IMR-90 (cell line): ENCODE results near the gene IL22RA2. TPM values are rescaled to one million over a fixed set of nuclear protein-coding genes. Genes with fewer than 3 reads are reported as not detected.

Experiments used
- ATAC-seq: fragments of 200-7000 bp; cut with Tn5 transposase; 2 replicates; pipeline ENCODE4 v1.9.1; 2020; ENCODE audit warnings: low read depth, mild to moderate bottlenecking, moderate library complexity
- BruUV-seq: library from RNA; stranded (reverse); fragments of 400-500 nt; replicated peaks from 2 replicates; lab custom pipeline; 2021; lab: Mats Ljungman, UMichigan
- CTCF ChIA-PET: fragments of 300-600 bp; formaldehyde crosslinking; extraction: SDS; loops from one replicate; lab custom pipeline; 2021; ENCODE audit warnings: antibody characterized with exemption; lab: Yijun Ruan, JAX
- POLR2A ChIA-PET: fragments of 300-600 bp; sonication (Branson Sonifier 250); formaldehyde crosslinking; loops from one replicate; lab custom pipeline; 2022; ENCODE audit warnings: antibody characterized with exemption; ENCODE audit not compliant: unreplicated experiment; lab: Charles Lee
- DNase-seq: peaks from one replicate; pipeline ENCODE4 v3.0.0; 2013
- H2AFZ ChIP-seq: replicated peaks from 2 replicates; pipeline ENCODE3; 2013; ENCODE audit warnings: low read length, mild to moderate bottlenecking; ENCODE audit not compliant: poor library complexity
- H2AK5ac ChIP-seq: 2 replicates; pipeline ENCODE4 v1.6.1; 2013; ENCODE audit warnings: low read depth, low read length, inconsistent platforms
- H2AK9ac ChIP-seq: replicated peaks from 2 replicates; pipeline ENCODE3; 2013; ENCODE audit warnings: mild to moderate bottlenecking, low read depth, low read length, moderate library complexity; ENCODE audit not compliant: poor library complexity
- H2BK120ac ChIP-seq: 2 replicates; pipeline ENCODE4 v1.6.1; 2013; ENCODE audit warnings: low read depth, low read length, inconsistent platforms
- H2BK15ac ChIP-seq: 3 replicates; pipeline ENCODE4 v1.6.1; 2013; ENCODE audit warnings: low read depth, low read length, inconsistent platforms
- H2BK20ac ChIP-seq: 2 replicates; pipeline ENCODE4 v1.6.1; 2013; ENCODE audit warnings: low read depth, mild to moderate bottlenecking, inconsistent platforms, low read length, moderate library complexity
- H2BK5ac ChIP-seq: 2 replicates; pipeline ENCODE4 v1.6.1; 2013; ENCODE audit warnings: mild to moderate bottlenecking, low read depth, low read length, inconsistent platforms; ENCODE audit not compliant: poor library complexity, severe bottlenecking
- H3K14ac ChIP-seq: replicated peaks from 2 replicates; pipeline ENCODE4 v1.6.1; 2013; ENCODE audit warnings: low read depth, low read length, inconsistent platforms
- H3K18ac ChIP-seq: 2 replicates; pipeline ENCODE4 v1.6.1; 2013; ENCODE audit warnings: low read depth, low read length, control low read depth
- H3K23ac ChIP-seq: 2 replicates; pipeline ENCODE4 v1.6.1; 2013; ENCODE audit warnings: low read depth, low read length, inconsistent platforms
- H3K27ac ChIP-seq: 2 replicates; pipeline ENCODE4 v1.5.1; 2013; ENCODE audit warnings: mild to moderate bottlenecking, control low read depth, low read length; ENCODE audit not compliant: insufficient read depth
- H3K27me3 ChIP-seq: 2 replicates; pipeline ENCODE4 v1.6.1; 2013; ENCODE audit warnings: low read length; ENCODE audit not compliant: control insufficient read depth, insufficient read depth
- H3K36me3 ChIP-seq: 2 replicates; pipeline ENCODE4 v1.6.1; 2013; ENCODE audit warnings: low read length, mixed read lengths; ENCODE audit not compliant: control insufficient read depth, insufficient read depth
- H3K4ac ChIP-seq: 2 replicates; pipeline ENCODE4 v1.6.1; 2013; ENCODE audit warnings: low read depth, low read length, inconsistent platforms
- H3K4me1 ChIP-seq: 2 replicates; pipeline ENCODE4 v1.6.1; 2013; ENCODE audit warnings: low read length, mixed read lengths; ENCODE audit not compliant: control insufficient read depth, insufficient read depth
- H3K4me2 ChIP-seq: 2 replicates; pipeline ENCODE4 v1.6.1; 2013; ENCODE audit warnings: low read depth, mild to moderate bottlenecking, control low read depth, low read length, moderate library complexity
- H3K4me3 ChIP-seq: 2 replicates; pipeline ENCODE4 v1.5.1; 2013; ENCODE audit warnings: low read depth, mild to moderate bottlenecking, control low read depth, low read length, moderate library complexity; ENCODE audit not compliant: insufficient read depth
- H3K56ac ChIP-seq: 2 replicates; pipeline ENCODE4 v1.6.1; 2013; ENCODE audit warnings: low read length, inconsistent platforms; ENCODE audit not compliant: insufficient read depth; ENCODE audit errors: extremely low read depth
- H3K79me1 ChIP-seq, 2 experiments: 2 replicates each; pipeline ENCODE4 v1.6.1; 2013; ENCODE audit warnings: low read length in 2 of 2, inconsistent platforms in 1 of 2, low read depth in 1 of 2
- H3K9ac ChIP-seq: 2 replicates; pipeline ENCODE4 v1.6.1; 2013; ENCODE audit warnings: low read depth, low read length, control low read depth
- H3K9me1 ChIP-seq: 2 replicates; pipeline ENCODE4 v1.6.1; 2013; ENCODE audit warnings: low read length, inconsistent platforms; ENCODE audit not compliant: insufficient read depth
- H3K9me3 ChIP-seq: 2 replicates; pipeline ENCODE4 v1.6.1; 2013; ENCODE audit warnings: low read length; ENCODE audit not compliant: control insufficient read depth, insufficient read depth
- H4K20me1 ChIP-seq: 2 replicates; pipeline ENCODE4 v1.6.1; 2013; ENCODE audit warnings: low read length, inconsistent platforms; ENCODE audit not compliant: insufficient read depth
- H4K5ac ChIP-seq: 2 replicates; pipeline ENCODE4 v1.6.1; 2013; ENCODE audit warnings: mild to moderate bottlenecking, low read depth, low read length, control low read depth
- H4K8ac ChIP-seq, 2 experiments: 2 replicates each; pipeline ENCODE4 v1.6.1; 2013; ENCODE audit warnings: low read depth in 2 of 2, low read length in 2 of 2, control low read depth in 1 of 2, inconsistent platforms in 1 of 2
- H4K91ac ChIP-seq: 2 replicates; pipeline ENCODE4 v1.6.1; 2013; ENCODE audit warnings: low read depth, low read length, inconsistent platforms; ENCODE audit not compliant: insufficient read depth
- BHLHE40 ChIP-seq: fragments of 150-350 bp; IDR thresholded peaks from 2 replicates; pipeline ENCODE4 v1.6.1; 2016; ENCODE audit warnings: mild to moderate bottlenecking, low read depth, low read length
- CEBPB ChIP-seq: IDR thresholded peaks from 2 replicates; pipeline ENCODE4 v1.6.1; 2012; ENCODE audit warnings: low read depth, low read length, improper control_type of control experiment
- CHD1 ChIP-seq: IDR thresholded peaks from 2 replicates; pipeline ENCODE4 v1.6.1; 2012; ENCODE audit warnings: low read depth, low read length, improper control_type of control experiment
- CTCF ChIP-seq: conservative IDR thresholded peaks from 2 replicates; pipeline ENCODE4 v1.5.1; 2012; ENCODE audit warnings: mild to moderate bottlenecking, low read depth, low read length, improper control_type of control experiment
- ELK1 ChIP-seq: fragments of 150-350 bp; IDR thresholded peaks from 2 replicates; pipeline ENCODE4 v1.6.1; 2016; ENCODE audit warnings: low read depth, mild to moderate bottlenecking, low read length, moderate library complexity, borderline replicate concordance
- FOS ChIP-seq: fragments of 150-350 bp; IDR thresholded peaks from 2 replicates; pipeline ENCODE4 v1.6.1; 2016; ENCODE audit warnings: low read depth, low read length
- MAFK ChIP-seq: IDR thresholded peaks from 2 replicates; pipeline ENCODE4 v1.6.1; 2012; ENCODE audit warnings: low read depth, low read length, improper control_type of control experiment
- MAZ ChIP-seq: IDR thresholded peaks from 2 replicates; pipeline ENCODE4 v1.6.1; 2012; ENCODE audit warnings: low read depth, mild to moderate bottlenecking, low read length, improper control_type of control experiment, moderate library complexity, borderline replicate concordance
- MXI1 ChIP-seq: IDR thresholded peaks from 2 replicates; pipeline ENCODE4 v1.6.1; 2012; ENCODE audit warnings: low read depth, mild to moderate bottlenecking, low read length, moderate library complexity, borderline replicate concordance
- NFE2L2 ChIP-seq: fragments of 150-350 bp; IDR thresholded peaks from 2 replicates; pipeline ENCODE4 v1.6.1; 2016; ENCODE audit warnings: low read depth, mild to moderate bottlenecking, low read length
- POLR2A ChIP-seq: IDR thresholded peaks from 2 replicates; pipeline ENCODE4 v1.6.1; 2012; ENCODE audit warnings: mild to moderate bottlenecking, low read depth, low read length
- RAD21 ChIP-seq: IDR thresholded peaks from 2 replicates; pipeline ENCODE4 v1.6.1; 2012; ENCODE audit warnings: low read length, improper control_type of control experiment
- RCOR1 ChIP-seq: IDR thresholded peaks from 2 replicates; pipeline ENCODE4 v1.6.1; 2012; ENCODE audit warnings: mild to moderate bottlenecking, low read length, improper control_type of control experiment; ENCODE audit not compliant: insufficient replicate concordance
- RFX5 ChIP-seq: IDR thresholded peaks from 2 replicates; pipeline ENCODE4 v1.8.0; 2012; ENCODE audit warnings: low read depth, mild to moderate bottlenecking, low read length, moderate library complexity
- SMC3 ChIP-seq: fragments of 150-350 bp; IDR thresholded peaks from 2 replicates; pipeline ENCODE4 v1.6.1; 2016; ENCODE audit warnings: low read depth, mild to moderate bottlenecking, antibody characterized with exemption, low read length, moderate library complexity
- USF2 ChIP-seq: fragments of 150-350 bp; IDR thresholded peaks from 2 replicates; pipeline ENCODE4 v1.6.1; 2017; ENCODE audit warnings: mild to moderate bottlenecking, antibody characterized with exemption, low read length, low read depth
- WGBS, 2 experiments: methylation state at CpG; one replicate each; pipeline versions ENCODE4 v1.1.5 to v1.1.7; 2013; ENCODE audit warnings: missing lambda C conversion rate in 2 of 2; ENCODE audit not compliant: insufficient read length in 1 of 2; ENCODE audit errors: extremely low coverage in 2 of 2; 5-methylcytosine and 5-hydroxymethylcytosine counted together
- dilution Hi-C: fragments of 300-500 bp; cut with HindIII; formaldehyde crosslinking; loops from one replicate; pipeline ENCODE4 v1.14.3; 2018; ENCODE audit warnings: low sequenced_read_pairs; ENCODE audit not compliant: unreplicated experiment
- in situ Hi-C: fragments of 300-500 bp; cut with MboI; formaldehyde crosslinking; loops from 3 replicates; pipeline ENCODE4 v1.14.3; 2019; ENCODE audit warnings: low sequenced_read_pairs, inconsistent platforms, mixed read lengths
- intact Hi-C: fragments of 100-400 bp; cut with micrococcal nuclease; formaldehyde crosslinking; loops from 2 replicates; pipeline ENCODE4 v1.10.0; 2022
- polyA plus RNA-seq, 3 experiments: library from polyadenylated mRNA; depleted of rRNA; stranded (reverse); fragments of >200 nt; gene quantifications; 2 replicates each; pipeline ENCODE4 v1.2.3, GENCODE V29; 2012; ENCODE audit warnings: low replicate concordance in 1 of 3
- total RNA-seq: library from RNA; depleted of rRNA; stranded (reverse); fragments of >200 nt; gene quantifications from 2 replicates; pipeline ENCODE4 v1.2.3, GENCODE V29; 2012

The IL22RA2 gene
- total and polyA plus RNA-seq, 2 of the 4 experiments (the other 2 are of a cell fraction), result not detected

- Histone ChIP-seq H3K18ac (no peak overlapping the region), H3K79me1 (no peaks in the 10 kb centered on the region), H3K14ac (no peak overlapping the region), H2BK120ac (no peak overlapping the region), H3K36me3 (no peaks in the 10 kb centered on the region), H3K27me3 (no peaks in the 10 kb centered on the region; the same call in 1 of the 2 replicates), H4K20me1 (no peaks in the 10 kb centered on the region), H2AK9ac (no peak overlapping the region), H2BK5ac (no peak overlapping the region), H3K56ac (no peak overlapping the region), H3K4ac (no peak overlapping the region), H4K8ac (no peak overlapping the region), H3K27ac (no peak overlapping the region), H3K4me3 (no peak overlapping the region), H3K4me2 (no peak overlapping the region), H3K23ac (no peak overlapping the region), H2AFZ (no peak overlapping the region), H3K9ac (no peak overlapping the region), H4K91ac (no peak overlapping the region), H2AK5ac (no peak overlapping the region), H2BK20ac (no peak overlapping the region), H3K4me1 (no peaks in the 10 kb centered on the region), H3K9me1 (no peaks in the 10 kb centered on the region), H3K9me3 (no peaks in the 10 kb centered on the region), H4K5ac (no peak overlapping the region), H2BK15ac (no peak overlapping the region)
- ChIA-PET POLR2A (no interaction called here), CTCF (no interaction called here)
- DNase-seq, result no peak
- TF ChIP-seq CEBPB, result no peak
- no peak for TF ChIP-seq FOS
- no peak for TF ChIP-seq POLR2A
- TF ChIP-seq BHLHE40, result no peak
- TF ChIP-seq RCOR1, result no peak
- no peak for TF ChIP-seq SMC3
- no peak for TF ChIP-seq ELK1
- no peak for TF ChIP-seq CHD1
- TF ChIP-seq RAD21, result no peak
- no peak for TF ChIP-seq RFX5
- no peak for TF ChIP-seq CTCF
- TF ChIP-seq MAFK, result no peak
- no peak for TF ChIP-seq USF2
- no peak for TF ChIP-seq NFE2L2
- no peak for TF ChIP-seq MAZ
- no peak for TF ChIP-seq MXI1
- no TSS peak for BruUV-seq
- dilution Hi-C loops, result no loop called here
- WGBS, 2 experiments, result no CpG with 5 or more reads among the region's 1 CpG
- intact Hi-C loops, result no loop called here
- no peak for ATAC-seq
- in situ Hi-C loops, result no loop called here
Observed at GRCh38 chr6:137149035-137149393, 24.4 kb downstream of the IL22RA2 start.
